GM18858 (cell line): ENCODE measurements around the gene ADGRB2.

Experiments used
- ATAC-seq: cut with Tn5 transposase; IDR thresholded peaks from one replicate; pipeline ENCODE4 v1.9.1; 2021; ENCODE audit not compliant: unreplicated experiment

ADGRB2 gene, protein sequence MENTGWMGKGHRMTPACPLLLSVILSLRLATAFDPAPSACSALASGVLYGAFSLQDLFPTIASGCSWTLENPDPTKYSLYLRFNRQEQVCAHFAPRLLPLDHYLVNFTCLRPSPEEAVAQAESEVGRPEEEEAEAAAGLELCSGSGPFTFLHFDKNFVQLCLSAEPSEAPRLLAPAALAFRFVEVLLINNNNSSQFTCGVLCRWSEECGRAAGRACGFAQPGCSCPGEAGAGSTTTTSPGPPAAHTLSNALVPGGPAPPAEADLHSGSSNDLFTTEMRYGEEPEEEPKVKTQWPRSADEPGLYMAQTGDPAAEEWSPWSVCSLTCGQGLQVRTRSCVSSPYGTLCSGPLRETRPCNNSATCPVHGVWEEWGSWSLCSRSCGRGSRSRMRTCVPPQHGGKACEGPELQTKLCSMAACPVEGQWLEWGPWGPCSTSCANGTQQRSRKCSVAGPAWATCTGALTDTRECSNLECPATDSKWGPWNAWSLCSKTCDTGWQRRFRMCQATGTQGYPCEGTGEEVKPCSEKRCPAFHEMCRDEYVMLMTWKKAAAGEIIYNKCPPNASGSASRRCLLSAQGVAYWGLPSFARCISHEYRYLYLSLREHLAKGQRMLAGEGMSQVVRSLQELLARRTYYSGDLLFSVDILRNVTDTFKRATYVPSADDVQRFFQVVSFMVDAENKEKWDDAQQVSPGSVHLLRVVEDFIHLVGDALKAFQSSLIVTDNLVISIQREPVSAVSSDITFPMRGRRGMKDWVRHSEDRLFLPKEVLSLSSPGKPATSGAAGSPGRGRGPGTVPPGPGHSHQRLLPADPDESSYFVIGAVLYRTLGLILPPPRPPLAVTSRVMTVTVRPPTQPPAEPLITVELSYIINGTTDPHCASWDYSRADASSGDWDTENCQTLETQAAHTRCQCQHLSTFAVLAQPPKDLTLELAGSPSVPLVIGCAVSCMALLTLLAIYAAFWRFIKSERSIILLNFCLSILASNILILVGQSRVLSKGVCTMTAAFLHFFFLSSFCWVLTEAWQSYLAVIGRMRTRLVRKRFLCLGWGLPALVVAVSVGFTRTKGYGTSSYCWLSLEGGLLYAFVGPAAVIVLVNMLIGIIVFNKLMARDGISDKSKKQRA (N-terminal part only)

DNA sequence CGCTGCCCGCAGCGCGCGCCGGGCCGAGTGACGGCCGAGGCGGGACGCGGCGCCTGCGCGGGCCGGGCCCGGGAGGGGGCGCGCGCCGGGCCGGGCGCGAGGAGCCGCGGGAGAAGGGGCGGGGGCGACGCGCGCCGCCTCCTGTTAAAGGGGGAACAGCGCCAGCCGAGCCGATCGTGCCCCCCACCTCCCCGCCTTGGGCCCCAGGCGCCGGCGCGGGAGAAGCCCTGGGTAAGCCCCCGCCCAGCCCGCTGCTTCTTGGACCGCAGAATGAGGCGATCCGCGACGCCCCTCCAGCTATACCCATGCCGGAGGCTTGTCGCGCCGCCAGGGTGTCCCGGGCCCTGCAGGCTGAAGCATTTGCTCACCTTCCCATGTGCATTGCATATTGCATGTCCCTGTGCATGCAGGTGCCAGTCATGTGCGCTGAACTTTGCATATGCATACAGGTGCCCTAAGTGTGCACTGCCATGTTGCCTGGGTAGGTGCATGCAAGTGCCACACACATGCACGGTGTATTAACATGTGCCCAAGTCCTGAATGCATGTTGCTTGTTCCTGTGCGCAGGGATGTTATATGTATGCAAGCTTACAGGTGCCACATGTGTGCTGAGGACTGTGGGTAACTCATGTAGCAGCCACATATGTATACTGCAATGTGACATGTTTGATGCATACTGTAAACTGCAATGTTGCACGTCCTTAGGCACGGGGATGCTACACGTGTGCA lies at the start of gene ADGRB2:
Gene ADGRB2, minus strand, starts transcription at position 29 of the 729 bp plus-strand sequence. CDS start 7,119 bp downstream, outside the sequence.
- ATAC-seq: no peak

DNA sequence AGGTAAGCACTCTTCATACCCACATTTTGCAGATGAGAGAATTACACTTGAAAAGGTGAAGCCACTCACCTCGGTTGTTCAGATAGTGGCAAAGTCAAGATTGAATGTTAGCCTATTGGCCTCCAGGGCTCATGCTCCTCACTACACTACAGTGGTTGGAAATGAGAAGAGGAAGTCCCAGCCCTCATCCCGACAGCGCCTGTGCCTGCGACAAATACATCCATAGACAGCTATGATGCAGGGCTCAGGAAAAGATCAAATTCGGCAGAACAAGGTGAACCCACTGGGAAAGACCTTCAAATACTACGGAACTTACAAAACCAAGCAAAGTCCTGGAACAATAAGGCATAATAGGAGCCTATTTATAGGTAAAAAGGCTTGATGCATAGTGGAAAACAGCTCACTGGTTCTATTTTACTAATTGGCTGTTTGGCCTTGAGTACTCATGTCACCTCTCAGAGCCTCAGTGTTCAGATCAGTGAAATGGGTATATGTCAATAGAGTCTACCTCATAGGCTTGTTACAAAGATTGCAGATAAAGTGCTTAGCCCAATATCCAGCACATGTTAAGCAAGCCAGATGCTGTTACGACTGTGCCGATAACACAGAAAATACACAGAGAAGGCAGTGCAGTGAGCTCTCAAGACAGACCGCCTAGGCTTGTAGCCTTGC lies 48.2 kb upstream of the ADGRB2 start:
- no peak for ATAC-seq

DNA sequence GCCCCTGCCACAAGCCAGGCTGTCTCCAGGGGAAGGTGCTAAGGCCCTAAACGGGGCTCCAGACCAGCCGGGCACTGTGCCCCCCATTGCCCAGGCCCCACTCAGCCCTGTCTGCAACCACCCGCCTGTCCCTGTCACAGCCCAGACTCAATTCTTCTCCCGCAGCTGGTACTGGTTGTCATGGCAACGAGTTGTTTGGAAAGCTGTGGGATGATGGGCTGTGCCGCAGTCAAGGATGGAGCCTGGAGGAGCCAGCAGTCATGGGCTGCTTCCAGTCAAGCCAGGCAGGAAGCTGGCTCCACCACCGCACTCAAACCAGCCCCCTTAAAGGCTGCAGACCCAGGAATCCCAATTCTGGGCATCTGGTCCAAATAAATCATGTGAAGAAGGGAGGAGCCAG lies 47.5 kb upstream of the ADGRB2 start:
- no peak for ATAC-seq

GRCh38 chr1:31809698-31810097 lies 45.6 kb upstream of the ADGRB2 start:
- no peak for ATAC-seq

DNA sequence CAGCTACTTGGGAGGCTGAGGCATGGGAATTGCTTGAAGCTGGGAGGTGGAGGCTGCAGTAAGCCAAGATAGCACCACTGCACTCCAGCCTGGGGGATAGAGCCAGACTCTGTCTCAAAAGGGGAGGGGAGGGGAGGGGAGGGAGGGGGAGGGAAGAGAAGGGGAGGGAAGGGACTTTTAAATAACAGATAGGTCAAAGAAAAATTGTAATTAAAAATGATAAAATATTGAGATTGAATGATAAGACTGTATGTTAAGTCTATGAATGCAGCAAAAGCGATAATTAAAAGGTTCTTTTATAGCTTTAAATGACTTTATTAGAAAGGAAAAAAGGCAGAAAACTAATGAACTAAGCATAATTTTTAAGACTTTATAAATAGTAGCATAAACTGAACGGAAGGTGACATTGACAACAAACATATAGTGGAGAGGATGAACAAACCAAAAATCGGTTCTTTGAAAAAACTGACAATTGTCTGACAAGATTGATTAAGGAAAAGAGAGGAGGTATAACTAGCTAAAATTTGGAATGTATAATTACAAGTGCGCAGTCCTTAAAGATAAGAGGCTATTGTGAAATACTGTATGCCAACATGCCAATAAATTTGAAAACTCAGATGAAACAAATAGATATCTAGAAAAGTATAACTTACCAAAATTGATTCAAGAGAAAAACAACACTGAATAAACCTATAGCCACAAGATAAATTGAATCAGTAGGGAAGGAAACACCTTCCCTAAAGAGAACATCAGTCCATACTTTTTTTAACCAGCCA lies 43.3 kb upstream of the ADGRB2 start:
- ATAC-seq: no peak

GRCh38 chr1:31805318-31805717 lies 41.2 kb upstream of the ADGRB2 start:
- no peak for ATAC-seq

DNA sequence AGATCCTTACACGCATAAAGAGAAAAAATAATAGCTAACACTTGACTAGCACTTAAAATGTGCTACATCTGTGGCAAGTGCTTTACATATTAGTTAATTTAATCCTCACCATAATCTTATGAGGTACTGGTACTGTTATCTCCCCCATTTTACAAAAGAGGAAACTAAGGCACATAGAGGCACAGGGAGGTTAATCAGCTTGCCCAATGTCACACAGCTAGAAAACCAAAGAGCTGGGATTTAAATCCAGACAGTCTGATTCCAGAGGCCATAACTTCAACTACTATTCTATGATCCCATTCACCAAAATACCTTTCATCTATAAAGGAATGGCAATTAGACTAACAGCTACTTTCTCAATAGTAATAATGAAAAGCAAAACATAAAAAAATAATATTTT lies 40.0 kb upstream of the ADGRB2 start:
- ATAC-seq: no peak

DNA sequence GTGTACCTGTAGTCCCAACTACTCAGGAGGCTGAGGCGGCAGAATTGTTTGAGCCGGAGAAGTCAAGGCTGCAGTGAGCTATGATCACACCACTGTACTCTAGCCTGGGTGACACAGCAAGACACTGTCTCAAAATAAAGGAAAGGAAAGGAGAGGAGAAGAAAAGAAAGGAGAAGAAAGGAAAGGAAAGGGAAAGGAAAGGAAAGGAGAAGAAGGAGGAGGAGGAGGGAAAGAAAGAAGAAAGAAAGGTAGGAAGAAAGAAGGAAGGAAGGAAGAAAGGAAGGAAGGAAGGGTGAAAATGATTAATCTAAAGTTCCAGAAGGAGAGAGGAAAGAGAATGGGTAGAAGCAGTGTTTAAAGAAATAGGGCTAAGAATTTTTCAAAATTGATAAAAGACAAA lies 39.5 kb upstream of the ADGRB2 start:
- no peak for ATAC-seq

DNA sequence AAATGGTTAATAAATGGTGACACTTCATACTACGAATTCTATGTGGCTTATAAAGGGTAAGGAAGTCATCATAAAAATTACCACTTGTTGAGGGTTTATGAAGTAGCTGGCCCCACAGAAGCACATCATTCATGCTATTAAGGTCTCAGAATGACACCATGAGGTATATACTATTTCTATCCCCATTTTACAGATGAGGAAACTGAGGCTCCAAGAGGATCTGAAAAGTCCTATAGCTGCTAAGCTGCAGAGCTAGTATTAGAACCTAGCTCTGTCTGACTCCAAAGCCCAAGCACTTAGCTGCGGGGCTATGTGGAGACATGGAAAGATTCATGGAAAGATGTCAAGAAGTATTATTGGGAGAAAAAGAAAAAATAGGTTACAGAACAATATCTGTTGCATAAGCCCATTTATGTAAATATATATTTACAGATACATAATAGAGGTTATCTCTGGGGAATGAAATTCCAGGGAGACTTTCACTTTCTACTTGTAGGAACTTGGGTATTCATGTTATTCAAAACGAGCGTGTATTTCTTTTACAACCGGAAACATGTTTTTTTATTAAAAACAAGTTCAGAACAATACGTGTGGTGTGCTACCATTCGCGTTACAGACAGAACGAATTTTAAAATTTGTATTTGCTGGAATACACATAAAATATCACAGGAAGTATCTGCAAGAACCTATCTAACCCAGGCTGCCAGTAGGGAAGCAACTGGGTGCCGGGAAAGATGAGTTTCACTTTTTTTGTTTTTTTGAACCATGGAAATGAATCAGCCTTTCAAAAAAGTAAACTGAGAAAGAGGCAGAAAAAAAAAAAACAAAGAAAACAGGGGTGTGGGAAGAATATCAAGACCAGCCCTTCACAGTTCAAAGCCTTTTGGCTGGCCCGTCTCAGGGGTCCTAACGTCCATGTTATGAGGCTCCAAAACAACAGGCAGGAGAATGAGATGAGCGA lies 38.3 kb upstream of the ADGRB2 start:
- no peak for ATAC-seq

DNA sequence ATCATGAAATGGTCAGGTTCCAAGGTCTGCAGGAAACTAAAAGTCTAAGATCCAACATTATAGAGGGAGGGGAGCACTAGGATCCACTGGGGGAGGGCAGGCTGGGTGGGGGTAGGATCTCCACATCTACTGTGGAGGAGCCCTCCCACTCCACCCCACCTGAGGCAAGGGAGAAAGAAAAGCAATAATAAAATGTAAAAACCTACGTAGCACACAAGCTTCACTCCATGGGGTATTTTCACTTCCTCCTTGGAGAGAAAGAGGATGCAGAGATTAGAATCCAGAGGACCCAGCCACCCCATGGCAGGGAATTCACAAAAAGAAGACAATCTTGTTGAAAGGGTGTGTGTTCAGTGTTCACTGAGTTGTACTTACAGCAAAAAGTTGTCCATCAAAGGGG lies 37.3 kb upstream of the ADGRB2 start:
- ATAC-seq: no peak

DNA sequence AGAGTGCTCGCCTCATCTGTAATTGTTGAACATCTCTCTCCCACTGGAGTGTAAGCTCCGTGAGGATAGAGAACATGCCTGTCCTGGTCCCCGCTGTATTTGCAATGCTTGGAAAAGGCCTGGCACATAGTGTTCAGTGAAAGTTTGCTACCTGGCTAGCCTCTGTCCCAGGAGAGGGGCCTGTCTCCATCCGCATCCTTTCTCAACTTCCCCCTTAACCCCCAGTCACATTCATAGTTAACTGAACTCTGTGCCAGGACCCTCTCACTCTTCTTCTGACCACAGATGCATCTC lies 36.5 kb upstream of the ADGRB2 start:
- no peak for ATAC-seq

- no peak for ATAC-seq
Measured at GRCh38 chr1:31799895-31800673, 35.9 kb upstream of the ADGRB2 start.

DNA sequence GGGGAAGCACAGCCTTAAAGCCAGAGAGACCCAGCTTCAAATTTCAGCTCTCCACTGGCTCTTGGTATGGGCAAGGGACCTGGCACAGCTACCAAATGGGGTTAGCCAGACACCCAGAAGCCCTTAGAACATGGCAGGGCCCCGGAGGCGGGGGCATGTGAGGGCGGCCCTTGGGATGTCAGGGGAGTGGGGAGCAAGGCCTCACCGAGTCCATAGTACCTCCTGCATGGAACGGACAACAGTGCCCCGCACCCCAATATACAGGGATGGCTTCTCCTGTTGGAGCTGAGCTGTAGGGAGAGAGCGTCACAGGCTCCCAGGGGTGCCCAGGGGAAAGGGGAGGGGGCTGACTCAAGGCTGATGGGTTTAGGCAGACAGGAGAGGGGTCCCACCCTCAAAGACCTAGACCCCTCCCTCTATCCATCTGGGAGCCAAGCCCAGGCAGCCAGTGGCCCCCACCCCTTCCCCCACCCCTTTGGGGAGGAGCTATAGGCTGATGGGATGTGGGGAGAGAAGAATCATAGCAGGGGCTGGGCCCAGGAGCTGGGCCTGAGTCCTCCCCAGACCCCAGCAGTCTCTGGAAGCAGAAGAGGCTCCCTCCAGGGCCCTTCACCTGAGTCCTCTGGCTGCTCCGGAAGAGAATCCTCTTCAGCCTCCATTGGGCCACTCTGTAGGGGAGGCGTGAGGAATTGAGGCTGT lies 35.2 kb upstream of the ADGRB2 start:
- no peak for ATAC-seq

DNA sequence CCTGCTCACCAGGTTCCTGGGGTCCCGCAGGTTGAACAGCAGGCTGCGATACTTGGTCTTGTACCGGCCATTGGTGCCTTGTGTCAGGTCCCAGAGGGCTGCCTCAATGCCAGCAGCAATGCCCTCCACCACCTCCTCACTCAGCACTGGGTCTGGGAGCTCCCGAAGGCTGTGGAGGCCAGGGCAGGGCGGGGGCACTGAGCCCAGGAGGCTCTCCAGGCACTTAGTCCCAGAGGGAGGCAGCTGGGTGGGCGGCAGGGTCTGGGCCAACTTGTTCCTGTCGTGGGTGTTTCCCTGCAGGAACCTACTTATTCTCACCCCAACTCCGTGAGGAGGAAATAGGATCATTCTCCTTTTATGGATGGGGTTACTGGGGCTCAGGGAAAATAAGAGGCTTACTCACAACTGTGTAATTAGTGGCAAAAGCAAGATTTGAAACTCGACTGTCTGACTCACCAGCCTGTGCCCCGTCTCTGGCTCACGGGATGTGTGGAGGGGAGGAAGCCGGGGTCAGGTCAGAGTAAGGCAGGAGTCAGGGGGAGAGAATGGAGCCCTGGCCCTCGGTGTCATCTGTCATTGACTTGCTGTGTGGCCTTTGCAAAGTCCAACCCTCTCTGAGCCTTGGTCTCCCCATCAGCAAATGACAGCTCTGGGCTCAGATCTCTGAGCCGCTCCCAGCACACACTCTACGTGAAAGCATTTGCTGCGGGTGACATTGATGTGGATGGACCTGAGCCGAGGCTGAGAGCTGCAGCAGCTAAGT lies 34.5 kb upstream of the ADGRB2 start:
- no peak for ATAC-seq

- ATAC-seq: no peak
Measured at GRCh38 chr1:31798086-31798432, 33.9 kb upstream of the ADGRB2 start.

GRCh38 chr1:31797216-31797615 lies 33.1 kb upstream of the ADGRB2 start:
- ATAC-seq: no peak

- no peak for ATAC-seq
Measured at GRCh38 chr1:31796707-31797106, 32.6 kb upstream of the ADGRB2 start.
